GM19463 (cell line): ENCODE data around the gene BICRAL.
"Not testable (repeated sequence)": the region's sequence is repeated elsewhere in the genome, so short reads cannot be mapped to it uniquely, and the experiment has no call there.

Source experiments
- ATAC-seq: cut with Tn5 transposase; IDR thresholded peaks from one replicate; pipeline ENCODE4 v1.9.1; 2021; ENCODE audit warnings: mild to moderate bottlenecking, moderate library complexity; ENCODE audit not compliant: unreplicated experiment

The BICRAL gene

GRCh38 chr6:42890311-42891198, 108.7 kb downstream of the BICRAL start:
- ATAC-seq, result peak; percentile 87

DNA sequence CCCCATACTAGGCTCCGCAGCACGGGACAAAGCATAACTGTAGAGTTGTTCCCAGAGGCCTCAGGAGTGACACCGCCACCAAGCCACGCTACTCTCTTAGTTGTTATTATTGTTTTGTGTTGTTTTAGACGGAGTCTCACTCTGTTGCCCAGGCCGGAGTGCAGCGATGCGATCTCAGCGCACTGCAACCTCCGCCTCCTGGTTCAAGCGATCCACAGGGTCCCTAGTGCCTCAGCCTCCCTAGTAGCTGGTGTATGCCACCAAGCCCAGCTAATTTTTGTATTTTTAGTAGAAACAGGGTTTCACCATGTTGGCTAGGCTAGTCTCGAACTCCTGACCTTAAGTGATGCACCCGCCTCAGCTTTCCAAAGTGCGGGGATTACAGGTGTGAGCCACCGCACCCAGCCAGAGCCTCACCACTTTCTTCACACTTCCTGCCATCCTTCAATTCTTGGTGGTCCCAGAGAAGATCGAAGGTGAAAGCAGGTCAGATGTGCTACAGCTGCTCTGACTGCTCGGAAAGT, 109.4 kb downstream of the BICRAL start:
- no peak for ATAC-seq

- not testable (repeated sequence) for ATAC-seq
These were observed 112.4 kb downstream of the BICRAL start for GRCh38 chr6:42894041-42894828.

DNA sequence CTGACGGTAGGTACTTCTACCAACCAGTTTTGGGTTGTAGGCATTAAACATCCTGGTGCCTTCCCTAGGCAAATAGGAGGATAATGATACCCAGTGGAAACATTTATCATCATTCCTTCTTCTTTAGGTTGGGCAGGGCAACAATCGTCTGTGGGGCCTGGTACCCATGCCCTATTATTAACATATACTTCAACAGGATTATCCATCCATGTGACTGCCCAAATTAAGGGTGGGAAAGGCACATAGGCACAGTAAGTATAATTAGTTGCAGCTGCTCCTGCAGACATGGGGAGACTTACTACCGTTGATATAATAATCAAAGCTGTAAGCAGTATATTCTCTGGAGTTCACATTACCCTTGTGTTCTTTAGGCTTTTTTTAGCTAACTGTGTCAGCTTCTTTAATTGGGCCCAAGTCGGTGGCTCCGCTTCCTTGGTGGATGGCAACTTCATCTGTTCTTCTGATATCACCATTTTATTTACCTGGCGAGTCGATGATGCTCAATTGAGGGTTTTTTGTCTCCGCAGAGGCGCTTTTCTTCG, 114.4 kb downstream of the BICRAL start:
- no peak for ATAC-seq

- no peak for ATAC-seq
These were observed 117.1 kb downstream of the BICRAL start for GRCh38 chr6:42898891-42899361.

DNA sequence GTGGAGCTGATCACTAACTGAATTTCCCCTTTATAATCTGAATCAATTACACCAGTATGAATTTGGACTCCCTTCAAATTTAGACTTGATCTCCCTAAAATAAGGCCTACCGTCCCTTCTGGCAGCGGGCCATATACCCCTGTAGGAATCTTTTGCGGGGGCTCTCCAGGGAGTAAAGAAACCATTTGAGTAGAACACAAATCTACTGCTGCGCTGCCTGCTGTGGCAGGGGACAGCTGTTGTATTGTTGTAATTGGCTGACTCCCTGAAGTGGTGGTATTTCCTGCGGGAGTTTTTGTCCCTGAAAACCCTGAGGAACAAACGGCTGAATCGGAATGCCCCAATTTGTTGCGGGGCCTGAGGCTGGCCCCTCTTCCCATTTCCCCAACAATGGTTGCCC, 118.0 kb downstream of the BICRAL start:
- ATAC-seq, result no peak

DNA sequence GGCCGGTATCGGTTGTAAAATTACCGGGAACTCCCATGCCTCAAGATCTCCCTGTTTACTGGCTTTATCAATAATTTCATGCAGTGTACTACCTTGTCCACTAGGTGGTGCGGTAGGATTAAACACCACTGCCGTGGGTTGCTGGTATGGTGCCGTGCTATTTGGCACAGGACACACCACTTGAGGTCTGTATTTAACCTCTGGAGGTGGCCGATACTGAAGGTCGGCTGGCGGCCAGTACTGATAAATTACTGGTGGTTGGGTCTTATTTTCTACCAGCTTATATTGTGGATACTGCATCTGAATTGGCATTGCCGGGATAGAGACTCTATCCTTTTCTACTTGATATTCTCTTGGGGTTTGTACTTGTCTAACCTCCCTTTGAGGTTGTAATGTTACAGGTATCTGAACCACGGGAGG, 119.7 kb downstream of the BICRAL start:
- ATAC-seq, result peak; percentile 73

GRCh38 chr6:42902429-42903263, 120.8 kb downstream of the BICRAL start:
- not testable (repeated sequence) for ATAC-seq

- no peak for ATAC-seq
These were observed 122.6 kb downstream of the BICRAL start for GRCh38 chr6:42904467-42904866.

GRCh38 chr6:42907336-42907735, 125.5 kb downstream of the BICRAL start:
- ATAC-seq, result no peak

- no peak for ATAC-seq
These were observed 128.0 kb downstream of the BICRAL start for GRCh38 chr6:42909835-42910234.

DNA sequence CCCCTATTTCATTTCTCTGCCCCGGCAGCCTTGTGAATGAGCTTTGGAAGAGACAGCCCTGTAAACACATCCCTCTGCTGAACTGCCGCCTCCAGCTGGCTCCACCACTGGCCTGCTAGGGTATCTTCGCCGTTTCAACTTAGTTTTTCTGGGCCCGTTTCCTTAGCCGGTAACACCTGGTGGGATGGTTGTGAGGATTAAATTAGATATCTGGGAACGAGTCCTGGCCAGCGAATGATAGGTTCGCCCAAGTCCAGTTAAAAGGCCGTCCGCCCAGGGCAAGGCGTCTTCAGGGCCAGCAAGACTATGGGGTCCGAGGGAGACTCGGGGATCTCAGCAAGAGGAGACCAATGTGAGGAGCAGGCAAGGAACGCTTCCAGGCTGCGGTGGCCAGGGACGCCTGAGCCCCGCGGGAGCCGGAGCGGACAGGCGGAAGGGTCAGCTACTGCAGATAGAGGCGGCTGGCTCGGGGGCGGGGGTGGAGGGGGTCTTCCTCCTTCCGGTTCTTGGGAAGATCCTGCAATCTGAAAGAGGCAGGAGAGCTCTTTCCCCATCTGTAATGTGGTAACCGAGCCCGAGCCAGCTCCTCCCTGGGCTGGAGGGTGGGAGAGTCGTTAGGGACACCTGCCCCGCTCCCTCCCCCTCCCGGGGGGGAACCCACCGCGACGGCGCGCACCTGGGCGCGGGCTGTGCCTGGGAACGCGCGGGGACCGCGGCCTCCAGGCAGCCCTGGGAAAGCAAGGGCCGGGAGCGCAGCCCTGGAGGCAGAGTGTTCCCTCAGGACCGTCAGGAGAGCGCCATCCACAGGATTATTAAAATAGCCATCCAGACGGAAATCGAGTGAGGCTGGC, 129.5 kb downstream of the BICRAL start:
- ATAC-seq, result no peak

DNA sequence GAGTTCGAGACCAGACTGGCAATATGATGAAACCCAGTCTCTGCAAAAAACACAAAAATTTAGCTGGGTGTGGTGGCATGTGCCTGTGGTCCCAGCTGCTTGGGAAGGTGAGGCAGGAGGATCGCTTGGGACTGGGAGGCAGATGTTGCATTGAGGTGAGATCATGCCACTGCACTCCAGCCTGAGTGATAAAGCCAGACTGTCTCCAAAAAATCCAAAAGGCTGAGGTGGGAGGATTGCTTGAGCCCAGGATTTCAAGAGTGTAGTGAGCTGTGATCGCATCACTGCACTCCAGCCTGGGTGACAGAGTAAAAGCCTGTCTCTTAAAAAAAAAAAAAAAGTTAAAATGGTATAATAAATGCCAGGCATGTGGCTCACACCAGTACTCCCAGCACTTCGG, 132.7 kb downstream of the BICRAL start:
- ATAC-seq, result no peak

DNA sequence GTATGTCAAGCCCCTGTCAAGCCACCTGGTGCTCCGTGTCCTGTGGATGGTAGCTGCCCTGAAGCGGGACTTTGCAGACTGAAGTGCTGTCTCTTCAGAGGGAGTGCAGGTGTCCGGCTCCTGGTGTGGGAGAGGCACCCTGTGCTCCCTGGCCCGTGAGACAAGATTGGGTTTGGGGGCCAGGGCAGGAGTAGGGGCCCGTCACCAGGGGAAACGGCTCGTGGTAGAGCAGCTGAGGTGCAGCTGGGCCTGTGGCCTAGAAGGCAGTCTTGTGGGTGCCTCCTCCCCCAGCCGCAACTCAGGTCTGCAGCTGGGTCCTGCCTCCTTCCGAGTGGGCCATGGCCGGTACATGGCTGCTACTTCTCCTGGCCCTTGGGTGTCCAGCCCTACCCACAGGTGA, 133.9 kb downstream of the BICRAL start, which contains the start of gene PTCRA:
TSS of gene PTCRA (plus strand) at position 322 of the 400 bp plus-strand sequence. CDS start at position 339, 17 bp downstream.
- ATAC-seq, result no peak

- no peak for ATAC-seq
These were observed 134.4 kb downstream of the BICRAL start for GRCh38 chr6:42916288-42916687.
